SU-DHL-6 (cell line): Measurements from ENCODE around the gene TYW1B.
"Not testable (repeated sequence)": the region's sequence is repeated elsewhere in the genome, so short reads cannot be mapped to it uniquely, and the experiment has no call there.

Experiments
- EZH2phosphoT487 ChIP-seq: fragments of 200-600 bp; sonication (generic), shearing (Covaris generic); conservative IDR thresholded peaks from 2 replicates; pipeline ENCODE4 v1.6.1; 2018; ENCODE audit warnings: mild to moderate bottlenecking, antibody characterized with exemption, low read length, moderate library complexity, mixed read lengths
- TF ChIP-seq, protein P1 (sequence below): fragments of 200-600 bp; sonication (generic); IDR thresholded peaks from one replicate; pipeline ENCODE4 v1.5.1; 2017; ENCODE audit warnings: antibody characterized with exemption, mild to moderate bottlenecking, low read length, moderate library complexity; ENCODE audit not compliant: insufficient read depth, poor library complexity, severe bottlenecking

DNA sequence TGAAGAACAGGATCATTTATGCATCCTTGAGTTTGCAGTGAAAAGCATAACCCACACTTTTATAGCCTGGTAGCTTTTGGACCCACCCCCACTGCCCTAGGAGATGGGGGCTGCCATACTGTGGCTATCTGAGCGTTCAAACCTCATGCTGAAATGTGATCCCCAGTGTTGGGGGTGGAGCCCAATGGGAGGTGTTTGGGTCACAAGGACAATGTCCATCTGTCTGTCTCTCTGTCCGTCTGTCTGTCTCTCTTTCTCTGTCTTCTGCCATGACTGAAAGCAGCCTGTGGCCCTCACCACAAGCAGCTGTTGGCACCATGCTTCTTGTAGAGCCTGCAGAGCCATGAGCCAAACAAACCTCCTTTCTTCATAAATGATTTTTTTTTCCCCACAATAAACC lies 207.1 kb downstream of the TYW1B start:
- TF ChIP-seq, protein P1, sequence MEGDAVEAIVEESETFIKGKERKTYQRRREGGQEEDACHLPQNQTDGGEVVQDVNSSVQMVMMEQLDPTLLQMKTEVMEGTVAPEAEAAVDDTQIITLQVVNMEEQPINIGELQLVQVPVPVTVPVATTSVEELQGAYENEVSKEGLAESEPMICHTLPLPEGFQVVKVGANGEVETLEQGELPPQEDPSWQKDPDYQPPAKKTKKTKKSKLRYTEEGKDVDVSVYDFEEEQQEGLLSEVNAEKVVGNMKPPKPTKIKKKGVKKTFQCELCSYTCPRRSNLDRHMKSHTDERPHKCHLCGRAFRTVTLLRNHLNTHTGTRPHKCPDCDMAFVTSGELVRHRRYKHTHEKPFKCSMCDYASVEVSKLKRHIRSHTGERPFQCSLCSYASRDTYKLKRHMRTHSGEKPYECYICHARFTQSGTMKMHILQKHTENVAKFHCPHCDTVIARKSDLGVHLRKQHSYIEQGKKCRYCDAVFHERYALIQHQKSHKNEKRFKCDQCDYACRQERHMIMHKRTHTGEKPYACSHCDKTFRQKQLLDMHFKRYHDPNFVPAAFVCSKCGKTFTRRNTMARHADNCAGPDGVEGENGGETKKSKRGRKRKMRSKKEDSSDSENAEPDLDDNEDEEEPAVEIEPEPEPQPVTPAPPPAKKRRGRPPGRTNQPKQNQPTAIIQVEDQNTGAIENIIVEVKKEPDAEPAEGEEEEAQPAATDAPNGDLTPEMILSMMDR = not testable (repeated sequence)
- not testable (repeated sequence) for TF ChIP-seq EZH2phosphoT487
